Mesothelial cell of epicardium (in vitro differentiated cells): Measurements from ENCODE around the gene CDKAL1. TPM values are rescaled to one million over a fixed set of nuclear protein-coding genes. Genes with fewer than 3 reads are reported as not detected.

Experiments
- DNase-seq, 2 experiments: peaks; one replicate each; pipeline ENCODE4 v3.0.0; 2021; ENCODE audit warnings: low spot score in 2 of 2; ENCODE audit not compliant: unreplicated experiment in 2 of 2
- H3K27ac Mint-ChIP-seq: 2 replicates; pipeline ENCODE4 v1.8.0; 2021; ENCODE audit warnings: mixed read lengths
- H3K27me3 Mint-ChIP-seq: 2 replicates; pipeline ENCODE4 v1.8.0; 2021; ENCODE audit warnings: low read depth, mixed read lengths
- H3K36me3 Mint-ChIP-seq: 2 replicates; pipeline ENCODE4 v1.8.0; 2021; ENCODE audit warnings: mixed read lengths
- H3K4me1 Mint-ChIP-seq: 2 replicates; pipeline ENCODE4 v1.8.0; 2021; ENCODE audit warnings: mixed read lengths
- H3K4me3 Mint-ChIP-seq: 2 replicates; pipeline ENCODE4 v1.8.0; 2021; ENCODE audit warnings: mild to moderate bottlenecking, moderate library complexity, mixed read lengths
- H3K9me3 Mint-ChIP-seq: 2 replicates; pipeline ENCODE4 v1.8.0; 2021; ENCODE audit warnings: mixed read lengths
- CTCF ChIP-seq: fragments of 200-600 bp; sonication (generic); IDR thresholded peaks from one replicate; pipeline ENCODE4 v1.5.0; 2021; ENCODE audit warnings: antibody characterized with exemption; ENCODE audit not compliant: unreplicated experiment
- total RNA-seq: library from RNA; stranded (reverse); gene quantifications from 3 replicates; pipeline ENCODE4 v1.2.1, GENCODE V29; 2021

The CDKAL1 gene
- total RNA-seq, 1 donor from 2014 or later: 22.6 TPM

GRCh38 chr6:20706238-20706938 lies 172.1 kb downstream of the CDKAL1 start:
- no peak for TF ChIP-seq CTCF
- Mint-ChIP-seq H3K36me3 (no peaks in the 10 kb centered on the region), H3K4me1 (peaks cover 36% of the 10 kb centered on the region), H3K4me3 (no peak overlapping the region), H3K27me3 (no peaks in the 10 kb centered on the region), H3K27ac (no peak overlapping the region), H3K9me3 (no peaks in the 10 kb centered on the region)
- DNase-seq: no peak

GRCh38 chr6:20706939-20707485 lies 172.8 kb downstream of the CDKAL1 start:
- Mint-ChIP-seq H3K4me1 (peaks cover 42% of the 10 kb centered on the region), H3K4me3 (no peak overlapping the region), H3K27me3 (no peaks in the 10 kb centered on the region), H3K36me3 (no peaks in the 10 kb centered on the region), H3K27ac (peak overlapping the region; percentile 58), H3K9me3 (no peaks in the 10 kb centered on the region)
- no peak for DNase-seq
- TF ChIP-seq CTCF: no peak

GRCh38 chr6:20707870-20708269 lies 173.6 kb downstream of the CDKAL1 start:
- H3K4me1 Mint-ChIP-seq: peaks cover 44% of the 10 kb centered on the region
- no peak for DNase-seq
- no peak overlapping the region for H3K4me3 Mint-ChIP-seq
- no peaks in the 10 kb centered on the region for H3K9me3 Mint-ChIP-seq
- no peak for TF ChIP-seq CTCF
- no peaks in the 10 kb centered on the region for H3K36me3 Mint-ChIP-seq
- H3K27me3 Mint-ChIP-seq: no peaks in the 10 kb centered on the region
- no peak overlapping the region for H3K27ac Mint-ChIP-seq

- H3K27ac Mint-ChIP-seq: no peak overlapping the region
Measured at GRCh38 chr6:20708367-20709124, 174.3 kb downstream of the CDKAL1 start.

GRCh38 chr6:20709451-20709850 lies 175.2 kb downstream of the CDKAL1 start:
- H3K4me3 Mint-ChIP-seq: no peak overlapping the region
- H3K9me3 Mint-ChIP-seq: no peaks in the 10 kb centered on the region
- no peak overlapping the region for H3K27ac Mint-ChIP-seq
- DNase-seq: no peak
- no peaks in the 10 kb centered on the region for H3K36me3 Mint-ChIP-seq
- no peak for TF ChIP-seq CTCF
- H3K27me3 Mint-ChIP-seq: no peaks in the 10 kb centered on the region
- H3K4me1 Mint-ChIP-seq: peaks cover 38% of the 10 kb centered on the region

More at GRCh38 chr6:20708367-20709124, 174.3 kb downstream of the CDKAL1 start:
- no peak overlapping the region for H3K4me3 Mint-ChIP-seq
- H3K27me3 Mint-ChIP-seq: no peaks in the 10 kb centered on the region
- H3K4me1 Mint-ChIP-seq: peaks cover 44% of the 10 kb centered on the region
- no peak for TF ChIP-seq CTCF
- no peaks in the 10 kb centered on the region for H3K9me3 Mint-ChIP-seq
- no peak for DNase-seq
- H3K36me3 Mint-ChIP-seq: no peaks in the 10 kb centered on the region
